Activated CD4-positive, alpha-beta T cell treated with anti-CD3 and anti-CD28 coated beads, Interleukin-2, amount 50 U/mL, for 4 hours (primary cell): ENCODE measurements around the gene SLC9C2.
"Not testable (repeated sequence)": the region's sequence is repeated elsewhere in the genome, so short reads cannot be mapped to it uniquely, and the experiment has no call there.

Source experiments
- DNase-seq, 2 experiments: peaks; one replicate each; pipeline ENCODE4 v3.0.0-alpha.2; 2020

SLC9C2 gene

GRCh38 chr1:173573596-173573995 lies 29.3 kb downstream of the SLC9C2 start:
- no peak for DNase-seq

- no peak for DNase-seq
Observed at GRCh38 chr1:173572201-173572873, 30.5 kb downstream of the SLC9C2 start.

GRCh38 chr1:173570370-173571007 lies 32.4 kb downstream of the SLC9C2 start:
- DNase-seq = no peak

- DNase-seq = no peak
Observed at GRCh38 chr1:173568483-173568882, 34.4 kb downstream of the SLC9C2 start.

GRCh38 chr1:173563846-173564245 lies 39.0 kb downstream of the SLC9C2 start:
- not testable (repeated sequence) for DNase-seq

DNA sequence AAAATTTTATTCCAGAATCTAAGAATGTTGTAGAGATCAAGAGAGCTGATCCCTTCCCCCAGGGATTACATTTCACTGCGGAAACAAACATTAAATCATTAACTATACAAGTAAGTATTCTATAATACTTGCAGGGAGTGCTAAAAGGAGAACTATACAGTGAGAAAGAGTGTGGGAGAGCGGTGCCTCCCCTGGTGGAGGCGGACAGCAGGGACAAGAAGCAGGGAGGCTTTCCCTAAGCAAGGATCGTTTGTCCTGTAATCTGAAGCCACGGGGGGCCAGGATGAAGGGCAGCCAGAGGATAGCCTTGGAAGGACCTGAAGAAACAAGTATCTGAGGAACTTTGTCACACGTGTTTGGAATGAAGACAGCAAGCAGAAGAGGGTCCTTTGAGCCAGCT lies 40.1 kb downstream of the SLC9C2 start:
- no peak for DNase-seq

DNA sequence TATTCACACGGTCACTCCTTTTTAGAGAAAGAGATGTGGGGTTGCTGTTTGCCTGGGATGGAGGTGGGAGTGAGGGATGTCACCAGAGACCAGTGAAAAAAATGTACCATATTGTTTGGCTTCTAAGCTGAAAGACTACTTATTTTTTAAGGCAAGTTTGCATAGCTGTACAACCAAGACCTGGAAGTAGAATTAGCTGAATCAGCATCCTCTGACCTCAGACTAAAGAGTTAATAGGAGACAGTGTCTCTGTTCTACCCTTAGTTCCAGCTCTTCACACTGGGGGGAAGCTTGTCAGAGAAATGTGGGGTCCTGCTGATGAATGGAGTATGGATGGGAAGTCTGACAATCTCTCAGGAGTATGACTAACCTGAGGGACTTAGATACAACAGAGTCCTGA lies 41.6 kb downstream of the SLC9C2 start:
- no peak for DNase-seq

DNA sequence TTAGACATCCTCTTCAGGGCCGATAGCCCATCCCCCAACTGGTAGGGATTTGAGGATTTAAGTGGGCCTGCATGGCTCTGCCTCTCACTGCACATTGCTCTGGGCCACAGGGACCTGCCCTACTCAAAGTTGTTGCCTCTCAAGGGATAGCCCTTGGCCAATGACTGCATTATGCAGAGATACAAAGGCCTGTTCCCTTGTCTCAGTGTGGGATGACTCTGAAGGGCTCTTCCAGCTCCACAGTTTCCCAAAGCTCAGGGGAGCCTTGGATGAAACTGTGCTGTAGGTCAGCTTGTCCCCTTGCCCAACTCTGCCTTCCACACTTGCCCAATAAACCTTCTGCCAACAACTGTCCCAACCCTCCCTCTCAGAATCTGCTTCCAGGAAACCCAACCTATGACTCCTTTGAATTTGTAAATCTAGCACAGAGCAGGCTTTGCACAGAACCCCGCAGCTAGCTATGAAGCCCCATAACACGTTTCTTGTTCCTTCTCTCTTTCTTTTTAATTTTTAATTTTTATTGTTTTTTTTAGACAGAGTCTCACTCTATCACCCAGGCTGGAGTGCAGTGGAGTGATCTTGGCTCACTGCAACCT lies 42.5 kb downstream of the SLC9C2 start:
- no peak for DNase-seq

GRCh38 chr1:173555651-173556305 lies 47.1 kb downstream of the SLC9C2 start:
- DNase-seq = no peak

- DNase-seq = no peak
Observed at GRCh38 chr1:173554541-173555250, 48.2 kb downstream of the SLC9C2 start.

GRCh38 chr1:173554089-173554488 lies 48.8 kb downstream of the SLC9C2 start:
- no peak for DNase-seq

- DNase-seq = no peak
Observed at GRCh38 chr1:173553312-173553711, 49.6 kb downstream of the SLC9C2 start.

GRCh38 chr1:173551699-173552098 lies 51.2 kb downstream of the SLC9C2 start:
- no peak for DNase-seq

DNA sequence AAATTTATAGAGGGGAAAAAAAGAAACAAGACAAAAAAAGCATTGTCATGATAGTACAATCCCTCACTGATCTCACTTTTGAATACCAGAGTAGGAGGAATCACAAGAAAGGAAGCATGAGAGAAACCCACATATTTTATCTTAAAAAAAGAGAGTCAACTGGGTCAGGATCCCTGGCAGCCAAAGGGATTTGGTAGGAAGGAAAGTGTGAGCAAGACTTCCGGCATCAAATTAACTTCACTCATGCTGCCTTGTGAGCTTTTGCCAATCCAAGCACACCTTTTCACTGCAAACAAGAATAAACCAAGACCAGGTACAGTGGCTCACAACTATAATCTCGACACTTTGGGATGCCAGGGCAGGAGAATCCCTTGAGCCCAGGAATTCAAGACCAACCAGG lies 53.1 kb downstream of the SLC9C2 start:
- DNase-seq = no peak

DNA sequence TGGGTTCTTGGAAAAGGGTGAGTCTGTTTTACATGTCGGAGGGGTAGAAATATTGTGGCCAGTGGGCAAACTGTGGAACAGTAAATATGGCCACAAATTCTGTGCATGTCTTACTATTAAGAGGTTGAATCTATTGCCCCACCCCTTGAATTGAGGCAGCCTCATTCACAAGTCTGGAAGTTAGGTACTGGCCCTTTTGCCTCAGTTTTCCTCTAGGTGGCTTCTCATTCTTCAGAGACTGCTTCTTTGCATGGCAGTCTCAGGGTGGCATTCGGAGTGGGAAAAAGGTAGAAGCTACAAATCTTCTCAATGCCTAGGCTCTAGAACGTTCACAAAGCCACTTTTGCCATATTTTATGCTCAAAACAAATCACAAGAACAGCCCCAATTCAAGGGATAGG lies 57.2 kb downstream of the SLC9C2 start:
- no peak for DNase-seq

DNA sequence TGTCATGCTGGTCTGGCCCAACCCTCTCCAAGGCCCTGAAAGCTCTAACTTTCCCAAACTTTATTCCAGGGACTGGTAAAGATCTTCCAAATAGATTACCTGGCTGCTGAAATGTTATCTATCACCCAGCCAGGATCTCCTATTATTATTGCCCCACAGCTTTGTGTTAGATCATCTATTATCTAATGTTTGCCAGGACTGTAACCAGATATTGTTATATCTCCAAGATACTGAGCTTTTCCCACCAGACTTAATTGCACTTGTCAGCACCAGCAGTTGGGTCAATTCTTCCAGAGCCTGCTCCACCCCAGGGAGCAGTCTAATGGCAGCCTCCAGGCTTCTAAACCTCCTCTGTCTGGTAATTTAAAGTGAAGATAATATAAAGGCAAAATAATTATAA lies 66.6 kb downstream of the SLC9C2 start:
- no peak for DNase-seq

- DNase-seq = no peak
Observed at GRCh38 chr1:173532237-173532636, 70.6 kb downstream of the SLC9C2 start.

DNA sequence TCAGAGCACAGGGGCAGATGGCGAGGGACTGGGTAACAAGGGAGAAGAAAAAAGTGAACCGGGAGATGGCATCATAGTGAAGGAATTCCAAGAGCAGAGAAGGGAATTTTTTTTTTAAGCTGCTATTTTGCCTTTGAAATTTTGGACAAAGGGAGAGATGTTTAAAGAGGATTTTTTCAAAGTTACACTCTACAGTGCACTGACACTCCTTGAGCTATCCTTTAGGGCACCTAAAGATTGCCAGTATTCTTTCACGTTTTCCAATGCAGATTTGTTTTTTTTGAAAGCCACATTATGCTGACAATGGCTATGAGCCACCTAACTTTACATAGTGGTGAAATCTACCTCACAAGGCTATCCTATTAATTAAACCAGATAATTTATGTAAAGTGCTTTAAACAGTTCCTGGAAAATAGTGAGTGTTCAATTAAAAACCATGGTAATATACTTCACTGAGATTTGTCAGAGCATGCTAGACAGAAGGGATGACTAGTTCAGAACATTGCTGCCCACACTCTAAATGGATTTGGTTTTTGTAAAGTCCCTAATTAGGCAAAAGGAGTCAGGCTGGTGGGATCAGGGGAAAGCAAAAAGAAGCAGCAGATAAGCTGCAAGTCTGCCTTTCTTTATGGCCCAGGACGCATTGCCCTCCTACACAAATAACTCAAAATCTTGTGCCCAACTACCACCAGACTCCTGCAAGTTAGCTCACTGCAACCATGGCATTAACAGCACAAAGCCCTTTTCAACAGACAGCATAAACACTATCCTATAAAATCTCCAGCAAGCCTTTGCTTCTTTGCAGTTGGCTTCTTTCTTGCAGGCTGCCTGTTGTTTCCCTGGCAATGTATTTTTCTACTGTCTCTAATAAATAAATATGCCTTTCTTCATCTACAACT lies 71.8 kb downstream of the SLC9C2 start:
- no peak for DNase-seq

- no peak for DNase-seq
Observed at GRCh38 chr1:173529106-173529505, 73.8 kb downstream of the SLC9C2 start.

DNA sequence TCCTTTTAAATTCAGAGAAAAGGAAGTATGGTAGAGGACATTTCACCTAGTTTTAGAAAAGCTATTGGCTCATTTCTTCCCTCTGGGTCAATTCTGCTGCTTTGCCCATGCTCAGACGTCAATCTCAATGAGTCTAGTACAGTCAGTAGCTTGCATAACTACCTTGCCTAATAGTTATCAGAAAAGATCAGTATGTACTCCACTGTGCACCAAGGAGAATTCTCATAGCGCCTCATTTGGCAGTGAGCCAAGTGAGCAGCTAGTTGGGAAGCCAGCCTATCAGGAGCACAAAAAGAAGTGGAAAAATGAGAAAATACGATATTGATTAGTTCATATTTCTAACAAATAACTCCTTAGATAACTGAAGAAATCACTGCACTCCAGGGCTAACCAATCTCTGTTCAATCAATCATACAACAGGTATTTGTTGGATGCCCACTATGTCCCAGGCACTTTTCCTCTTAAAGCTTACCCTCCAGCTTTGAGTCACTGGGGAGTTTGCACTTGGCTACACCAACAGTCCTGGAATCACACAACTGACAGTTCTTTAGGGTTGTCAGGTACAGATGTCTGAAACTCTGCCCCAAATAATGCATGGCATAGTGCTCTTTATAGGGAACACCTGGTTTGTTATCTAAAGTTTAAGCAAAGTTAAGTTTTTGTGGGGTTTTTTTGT lies 75.6 kb downstream of the SLC9C2 start:
- DNase-seq = no peak

DNA sequence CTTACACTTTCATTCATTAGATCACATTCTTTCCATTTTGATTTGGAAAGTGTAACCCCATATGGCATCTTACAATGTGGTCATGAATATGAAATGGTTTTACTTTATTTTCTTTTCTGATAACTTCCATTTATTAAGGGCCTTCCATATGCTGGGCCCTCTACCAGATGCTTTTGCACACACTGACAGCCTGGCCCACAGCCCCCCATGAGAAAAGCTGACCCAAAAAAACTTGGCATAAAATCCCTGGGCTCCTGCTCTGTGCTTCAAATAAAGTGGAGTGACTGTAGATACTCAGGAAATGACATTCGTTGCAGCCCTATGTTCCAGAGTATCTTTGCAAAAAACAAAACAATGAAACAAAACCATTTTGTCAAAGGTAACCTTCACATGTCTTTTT lies 76.9 kb downstream of the SLC9C2 start:
- DNase-seq = no peak

DNA sequence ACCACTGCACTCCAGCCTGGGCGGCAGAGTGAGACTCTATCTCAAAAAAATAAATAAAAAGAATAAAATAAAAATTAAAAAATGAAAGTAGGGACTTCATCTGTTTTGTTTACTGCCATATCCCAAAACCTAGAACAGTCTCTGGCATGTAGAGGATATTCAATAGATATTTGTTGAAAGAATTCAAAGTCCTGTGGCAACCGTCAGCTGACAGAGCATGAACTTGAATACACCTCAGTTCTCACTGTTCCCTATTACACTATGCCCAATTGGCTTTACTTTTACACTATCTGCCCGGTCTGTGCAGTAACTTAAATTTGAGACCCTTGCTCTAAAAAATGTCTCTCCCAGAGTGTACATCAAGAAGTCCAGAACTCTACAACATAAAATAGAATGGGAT lies 79.5 kb downstream of the SLC9C2 start:
- no peak for DNase-seq
